ENCODE data around the gene HAUS6.
"Not testable (repeated sequence)": the region's sequence is repeated elsewhere in the genome, so short reads cannot be mapped to it uniquely, and the experiment has no call there.

The HAUS6 gene

GRCh38 chr9:19102631-19103345 is at the start of gene HAUS6:
Gene HAUS6, minus strand, starts transcription at chr9:19102904. Its CDS starts 253 bp downstream, at chr9:19102651.
- DNase-seq: peak; percentile 95

GRCh38 chr9:19152160-19152498 is 49.4 kb upstream of the HAUS6 start:
- DNase-seq: not testable (repeated sequence)

GRCh38 chr9:19151425-19152159 is 48.9 kb upstream of the HAUS6 start:
- no peak for DNase-seq

- no peak for DNase-seq
Measured at GRCh38 chr9:19149230-19149629, 46.5 kb upstream of the HAUS6 start.

- no peak for DNase-seq
Measured at GRCh38 chr9:19148187-19148586, 45.5 kb upstream of the HAUS6 start.

GRCh38 chr9:19146441-19147024 is 43.8 kb upstream of the HAUS6 start:
- DNase-seq: no peak

GRCh38 chr9:19145881-19146280 is 43.2 kb upstream of the HAUS6 start:
- DNase-seq: no peak

- no peak for DNase-seq
Measured at GRCh38 chr9:19140259-19140658, 37.6 kb upstream of the HAUS6 start.

GRCh38 chr9:19138084-19138483 is 35.4 kb upstream of the HAUS6 start:
- no peak for DNase-seq

GRCh38 chr9:19137282-19137681 is 34.6 kb upstream of the HAUS6 start:
- DNase-seq: no peak

GRCh38 chr9:19136129-19136528 is 33.4 kb upstream of the HAUS6 start:
- DNase-seq: no peak

GRCh38 chr9:19133549-19134345 is 31.0 kb upstream of the HAUS6 start:
- no peak for DNase-seq

GRCh38 chr9:19130436-19130835 is 27.7 kb upstream of the HAUS6 start:
- no peak for DNase-seq

GRCh38 chr9:19127871-19128500 is 25.3 kb upstream of the HAUS6 start:
- DNase-seq: no peak

GRCh38 chr9:19124430-19124793 is 21.7 kb upstream of the HAUS6 start:
- no peak for DNase-seq

GRCh38 chr9:19122490-19123042 is 19.9 kb upstream of the HAUS6 start:
- DNase-seq: no peak

- DNase-seq: no peak
Measured at GRCh38 chr9:19120877-19121276, 18.2 kb upstream of the HAUS6 start.

GRCh38 chr9:19119801-19120440 is 17.2 kb upstream of the HAUS6 start:
- no peak for DNase-seq

GRCh38 chr9:19119246-19119645 is 16.5 kb upstream of the HAUS6 start:
- no peak for DNase-seq

GRCh38 chr9:19117039-19117716 is 14.5 kb upstream of the HAUS6 start:
- DNase-seq: no peak

GRCh38 chr9:19116107-19116790 is 13.5 kb upstream of the HAUS6 start:
- DNase-seq: no peak
